Astrocyte (in vitro differentiated cells and primary cell): ENCODE results near the gene ZNF597. TPM values are rescaled to one million over a fixed set of nuclear protein-coding genes. Genes with fewer than 3 reads are reported as not detected.
A peak's percentile ranks its signal among the peaks of the same experiment; 100 is the strongest.

Source experiments
- DNase-seq: peaks from one replicate; pipeline ENCODE4 v3.0.0-alpha.2; 2010; ENCODE audit warnings: low read depth
- FAIRE-seq: peaks from 2 replicates; lab custom pipeline; 2011; peaks lifted over from hg19 to GRCh38; lab: Jason Lieb, UNC
- H2AFZ ChIP-seq: 2 replicates; pipeline ENCODE4 v1.6.0; 2012; ENCODE audit warnings: low read depth, low read length, inconsistent platforms
- H3K27ac ChIP-seq: 2 replicates; pipeline ENCODE4 v1.5.1; 2011; ENCODE audit warnings: low read depth, low read length, inconsistent platforms
- H3K27me3 ChIP-seq: 2 replicates; pipeline ENCODE4 v1.6.0; 2011; ENCODE audit warnings: low read length, inconsistent platforms; ENCODE audit not compliant: insufficient read depth
- H3K36me3 ChIP-seq: 2 replicates; pipeline ENCODE4 v1.5.1; 2011; ENCODE audit warnings: low read length, inconsistent platforms; ENCODE audit not compliant: insufficient read depth
- H3K4me1 ChIP-seq: 2 replicates; pipeline ENCODE4 v1.5.1; 2011; ENCODE audit warnings: low read length, inconsistent platforms; ENCODE audit not compliant: insufficient read depth
- H3K4me2 ChIP-seq: 2 replicates; pipeline ENCODE4 v1.6.0; 2012; ENCODE audit warnings: low read length, inconsistent platforms
- H3K4me3 ChIP-seq: 2 replicates; pipeline ENCODE4 v1.5.1; 2011; ENCODE audit warnings: low read depth, mild to moderate bottlenecking, low read length, inconsistent platforms; ENCODE audit not compliant: insufficient read depth
- H3K79me2 ChIP-seq: 2 replicates; pipeline ENCODE4 v1.6.0; 2012; ENCODE audit warnings: mild to moderate bottlenecking, low read length, inconsistent platforms; ENCODE audit not compliant: insufficient read depth
- H3K9ac ChIP-seq: 2 replicates; pipeline ENCODE4 v1.6.0; 2012; ENCODE audit warnings: mild to moderate bottlenecking, low read length, inconsistent platforms
- H3K9me3 ChIP-seq: 2 replicates; pipeline ENCODE4 v1.5.1; 2012; ENCODE audit warnings: low read depth, mild to moderate bottlenecking, low read length, inconsistent platforms; ENCODE audit not compliant: insufficient read depth
- H4K20me1 ChIP-seq: 2 replicates; pipeline ENCODE4 v1.6.0; 2012; ENCODE audit warnings: low read length, inconsistent platforms; ENCODE audit not compliant: insufficient read depth
- H3K27ac Mint-ChIP-seq: one replicate; pipeline ENCODE4 v1.8.0; 2021; ENCODE audit warnings: mild to moderate bottlenecking, mixed read lengths; ENCODE audit not compliant: unreplicated experiment
- H3K27me3 Mint-ChIP-seq: one replicate; pipeline ENCODE4 v1.8.0; 2021; ENCODE audit warnings: low read depth, mixed read lengths; ENCODE audit not compliant: unreplicated experiment
- H3K36me3 Mint-ChIP-seq: one replicate; pipeline ENCODE4 v1.8.0; 2021; ENCODE audit warnings: low read depth, mixed read lengths; ENCODE audit not compliant: unreplicated experiment
- H3K4me1 Mint-ChIP-seq: one replicate; pipeline ENCODE4 v1.8.0; 2021; ENCODE audit warnings: low read depth, mixed read lengths; ENCODE audit not compliant: unreplicated experiment
- H3K4me3 Mint-ChIP-seq: one replicate; pipeline ENCODE4 v1.8.0; 2021; ENCODE audit warnings: mild to moderate bottlenecking, moderate library complexity, mixed read lengths; ENCODE audit not compliant: unreplicated experiment
- H3K9me3 Mint-ChIP-seq: one replicate; pipeline ENCODE4 v1.8.0; 2021; ENCODE audit warnings: mild to moderate bottlenecking, mixed read lengths; ENCODE audit not compliant: unreplicated experiment
- EZH2 ChIP-seq: IDR thresholded peaks from 2 replicates; pipeline ENCODE4 v1.6.1; 2012; ENCODE audit warnings: mild to moderate bottlenecking, low read length, inconsistent platforms; ENCODE audit not compliant: insufficient read depth
- total RNA-seq: library from RNA; stranded (reverse); gene quantifications from 2 replicates; pipeline ENCODE4 v1.2.1, GENCODE V29; 2021
- TF ChIP-seq, protein P1 (sequence below): IDR thresholded peaks from 2 replicates; pipeline ENCODE4 v1.5.1; 2011; ENCODE audit warnings: low read depth, mild to moderate bottlenecking, inconsistent platforms, low read length, moderate library complexity; ENCODE audit not compliant: insufficient read depth

ZNF597 gene
- total RNA-seq, 1 donor from 2014 or later, result 4.7 TPM

DNA sequence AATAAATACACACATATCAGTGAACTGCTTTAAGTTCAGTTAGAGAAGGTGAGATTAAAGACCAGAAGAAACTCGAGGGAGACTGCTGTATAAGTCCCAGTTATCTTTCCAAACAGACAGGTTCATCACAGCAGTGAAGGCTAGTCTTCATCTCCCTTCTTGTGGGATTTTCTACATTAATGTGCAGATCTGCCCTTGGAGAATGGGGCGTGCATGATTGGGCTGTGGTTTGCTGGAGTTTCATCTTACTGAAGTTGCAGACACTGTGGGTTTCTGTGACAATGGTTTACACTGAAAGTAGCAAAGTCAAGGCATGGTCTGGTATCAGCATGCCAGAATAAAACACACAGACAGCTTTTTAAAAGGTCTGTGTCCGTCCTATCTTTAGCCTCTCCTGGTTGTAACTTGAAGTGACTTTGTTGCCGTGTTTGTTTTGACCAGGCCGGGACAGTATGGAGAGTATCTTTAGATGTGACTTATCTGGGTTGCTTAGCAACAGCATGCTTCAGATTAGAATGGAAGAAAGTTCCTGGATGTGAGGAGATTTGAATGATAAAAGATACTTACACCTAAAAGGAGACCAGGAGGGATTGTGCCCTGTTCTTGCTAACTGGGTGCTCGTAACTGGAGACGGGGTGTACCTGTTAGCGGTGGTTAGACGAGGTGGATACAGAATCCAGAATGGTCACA is 16.2 kb upstream of the ZNF597 start:
- peak overlapping the region; percentile 93 for H3K4me2 ChIP-seq
- TF ChIP-seq EZH2, result no peak
- TF ChIP-seq, protein P1, sequence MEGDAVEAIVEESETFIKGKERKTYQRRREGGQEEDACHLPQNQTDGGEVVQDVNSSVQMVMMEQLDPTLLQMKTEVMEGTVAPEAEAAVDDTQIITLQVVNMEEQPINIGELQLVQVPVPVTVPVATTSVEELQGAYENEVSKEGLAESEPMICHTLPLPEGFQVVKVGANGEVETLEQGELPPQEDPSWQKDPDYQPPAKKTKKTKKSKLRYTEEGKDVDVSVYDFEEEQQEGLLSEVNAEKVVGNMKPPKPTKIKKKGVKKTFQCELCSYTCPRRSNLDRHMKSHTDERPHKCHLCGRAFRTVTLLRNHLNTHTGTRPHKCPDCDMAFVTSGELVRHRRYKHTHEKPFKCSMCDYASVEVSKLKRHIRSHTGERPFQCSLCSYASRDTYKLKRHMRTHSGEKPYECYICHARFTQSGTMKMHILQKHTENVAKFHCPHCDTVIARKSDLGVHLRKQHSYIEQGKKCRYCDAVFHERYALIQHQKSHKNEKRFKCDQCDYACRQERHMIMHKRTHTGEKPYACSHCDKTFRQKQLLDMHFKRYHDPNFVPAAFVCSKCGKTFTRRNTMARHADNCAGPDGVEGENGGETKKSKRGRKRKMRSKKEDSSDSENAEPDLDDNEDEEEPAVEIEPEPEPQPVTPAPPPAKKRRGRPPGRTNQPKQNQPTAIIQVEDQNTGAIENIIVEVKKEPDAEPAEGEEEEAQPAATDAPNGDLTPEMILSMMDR, result no peak
- H3K79me2 ChIP-seq, result peaks cover 64% of the 10 kb centered on the region
- Mint-ChIP-seq H3K4me3 (peak overlapping the region; percentile 96), H3K36me3 (peaks cover 3% of the 10 kb centered on the region), H3K9me3 (no peaks in the 10 kb centered on the region), H3K27ac (peak overlapping the region; percentile 94), H3K4me1 (peaks cover 30% of the 10 kb centered on the region), H3K27me3 (no peaks in the 10 kb centered on the region)
- no peak overlapping the region for H2AFZ ChIP-seq
- peaks cover 59% of the 10 kb centered on the region for H4K20me1 ChIP-seq
- H3K4me3 ChIP-seq, result peak overlapping the region; percentile 79
- H3K27me3 ChIP-seq, result no peaks in the 10 kb centered on the region
- H3K9me3 ChIP-seq, result no peaks in the 10 kb centered on the region
- DNase-seq (peak; percentile 12), FAIRE-seq (no peak)
- H3K36me3 ChIP-seq, result no peaks in the 10 kb centered on the region
- peak overlapping the region; percentile 93 for H3K9ac ChIP-seq
- no peak overlapping the region for H3K27ac ChIP-seq
- peaks cover 24% of the 10 kb centered on the region for H3K4me1 ChIP-seq

GRCh38 chr16:3458852-3459361 is 15.6 kb upstream of the ZNF597 start:
- peak overlapping the region; percentile 79 for H3K4me3 ChIP-seq
- H3K36me3 ChIP-seq, result no peaks in the 10 kb centered on the region
- Mint-ChIP-seq H3K36me3 (peaks cover 3% of the 10 kb centered on the region), H3K4me1 (peaks cover 29% of the 10 kb centered on the region), H3K9me3 (no peaks in the 10 kb centered on the region), H3K4me3 (peak overlapping the region; percentile 96), H3K27me3 (no peaks in the 10 kb centered on the region), H3K27ac (peak overlapping the region; percentile 94)
- peak overlapping the region; percentile 93 for H3K4me2 ChIP-seq
- TF ChIP-seq, protein P1, result no peak
- no peak for TF ChIP-seq EZH2
- DNase-seq (no peak), FAIRE-seq (no peak)
- H3K27me3 ChIP-seq, result no peaks in the 10 kb centered on the region
- H3K9me3 ChIP-seq, result no peaks in the 10 kb centered on the region
- H3K79me2 ChIP-seq, result peaks cover 58% of the 10 kb centered on the region
- peak overlapping the region; percentile 96 for H3K27ac ChIP-seq
- H3K4me1 ChIP-seq, result peaks cover 20% of the 10 kb centered on the region
- H4K20me1 ChIP-seq, result peaks cover 53% of the 10 kb centered on the region
- H2AFZ ChIP-seq, result peak overlapping the region; percentile 65
- peak overlapping the region; percentile 93 for H3K9ac ChIP-seq
